H1 (cell line): Measurements from ENCODE around the gene YIF1A. TPM values are rescaled to one million over a fixed set of nuclear protein-coding genes. Genes with fewer than 3 reads are reported as not detected.

ENCODE experiments used
- CTCF ChIA-PET: fragments of 300-600 bp; sonication (Branson Sonifier 250); formaldehyde crosslinking; loops from one replicate; lab custom pipeline; 2021; ENCODE audit not compliant: partially characterized antibody; lab: Charles Lee
- POLR2A ChIA-PET: fragments of 300-600 bp; sonication (Branson Sonifier 250); formaldehyde crosslinking; loops from one replicate; lab custom pipeline; 2021; ENCODE audit warnings: inconsistent platforms; ENCODE audit not compliant: partially characterized antibody; lab: Charles Lee
- DNase-seq, 2 experiments: peaks; one replicate each; pipeline versions ENCODE4 v3.0.0 to v3.0.0-alpha.2; 2010 to 2022; ENCODE audit warnings: low spot score in 2 of 2, low read depth in 1 of 2, mixed read lengths in 1 of 2
- FAIRE-seq: peaks from 2 replicates; lab custom pipeline; 2011; peaks lifted over from hg19 to GRCh38; lab: Jason Lieb, UNC
- H2AFZ ChIP-seq: 2 replicates; pipeline ENCODE4 v1.8.1; 2012; ENCODE audit warnings: low read length, inconsistent platforms
- H2AK5ac ChIP-seq: 2 replicates; pipeline ENCODE4 v1.6.1; 2013; ENCODE audit warnings: low read depth, low read length
- H2BK120ac ChIP-seq: replicated peaks from 2 replicates; pipeline ENCODE3; 2013; ENCODE audit warnings: low read depth, low read length, inconsistent platforms
- H2BK12ac ChIP-seq: 2 replicates; pipeline ENCODE4 v1.6.1; 2013; ENCODE audit warnings: low read depth, low read length
- H2BK15ac ChIP-seq: 2 replicates; pipeline ENCODE4 v1.6.1; 2013; ENCODE audit warnings: low read length
- H2BK20ac ChIP-seq: 2 replicates; pipeline ENCODE4 v1.6.1; 2013; ENCODE audit warnings: low read length
- H2BK5ac ChIP-seq: 2 replicates; pipeline ENCODE4 v1.6.1; 2013; ENCODE audit warnings: low read depth, low read length
- H3K14ac ChIP-seq: 2 replicates; pipeline ENCODE4 v1.6.1; 2013; ENCODE audit warnings: inconsistent platforms; ENCODE audit not compliant: insufficient read length
- H3K18ac ChIP-seq: 2 replicates; pipeline ENCODE4 v1.6.1; 2013; ENCODE audit warnings: low read length; ENCODE audit errors: extremely low read depth
- H3K23ac ChIP-seq: 2 replicates; pipeline ENCODE4 v1.6.1; 2013; ENCODE audit warnings: inconsistent platforms; ENCODE audit not compliant: insufficient read length
- H3K23me2 ChIP-seq: 2 replicates; pipeline ENCODE4 v1.6.1; 2013; ENCODE audit warnings: low read depth, low read length
- H3K27ac ChIP-seq: 2 replicates; pipeline ENCODE4 v1.6.1; 2011; ENCODE audit warnings: low read depth, low read length, inconsistent platforms
- H3K27me3 ChIP-seq, 4 experiments: replicated peaks in 1 of 4; 1 replicate in 1 of 4; 2 replicates in 3 of 4; pipeline versions ENCODE4 v1.6.1 to v1.8.1; 2011 to 2013; ENCODE audit warnings: low read length in 3 of 4, mild to moderate bottlenecking in 3 of 4, inconsistent platforms in 2 of 4, mixed read lengths in 2 of 4, moderate library complexity in 1 of 4; ENCODE audit not compliant: control insufficient read depth in 3 of 4, insufficient read depth in 3 of 4; ENCODE audit errors: extremely low read depth in 1 of 4
- H3K36me3 ChIP-seq, 4 experiments: 2 replicates each; pipeline versions ENCODE4 v1.6.1 to v1.8.1; 2011 to 2013; ENCODE audit warnings: mild to moderate bottlenecking in 4 of 4, low read length in 3 of 4, moderate library complexity in 2 of 4, control low read depth in 1 of 4, inconsistent platforms in 1 of 4; ENCODE audit not compliant: insufficient read depth in 4 of 4, control insufficient read depth in 2 of 4
- H3K4ac ChIP-seq: replicated peaks from 2 replicates; pipeline ENCODE3; 2013; ENCODE audit warnings: low read length, low read depth, mixed read lengths, inconsistent platforms; ENCODE audit not compliant: insufficient read length
- H3K4me1 ChIP-seq, 4 experiments: replicated peaks in 1 of 4; 1 replicate in 1 of 4; 2 replicates in 3 of 4; pipeline versions ENCODE4 v1.6.1 to v1.8.1; 2011 to 2013; ENCODE audit warnings: low read length in 3 of 4, inconsistent platforms in 2 of 4, mixed read lengths in 1 of 4; ENCODE audit not compliant: insufficient read depth in 4 of 4, control insufficient read depth in 3 of 4
- H3K4me2 ChIP-seq, 2 experiments: 2 replicates each; pipeline versions ENCODE4 v1.6.1 to v1.8.1; 2011 to 2013; ENCODE audit warnings: low read depth in 2 of 2, low read length in 2 of 2, control low read depth in 1 of 2, inconsistent platforms in 1 of 2, mild to moderate bottlenecking in 1 of 2; ENCODE audit not compliant: insufficient read depth in 1 of 2
- H3K4me3 ChIP-seq, 4 experiments: fragments of 200-600, 300-600 bp in 1 of 4; sonication (generic), shearing (Covaris generic), sonication (Bioruptor Twin) in 1 of 4; 2 replicates each; pipeline versions ENCODE4 v1.5.1 to v1.8.1; 2011 to 2016; ENCODE audit warnings: low read length in 4 of 4, low read depth in 3 of 4, control low read depth in 2 of 4, inconsistent platforms in 2 of 4, mild to moderate bottlenecking in 2 of 4, mixed read lengths in 1 of 4, moderate library complexity in 1 of 4; ENCODE audit not compliant: insufficient read depth in 2 of 4; ENCODE audit errors: extremely low read depth in 1 of 4
- H3K56ac ChIP-seq: replicated peaks from 2 replicates; pipeline ENCODE3; 2013; ENCODE audit warnings: low read depth, mild to moderate bottlenecking, mixed read lengths, low read length, inconsistent platforms; ENCODE audit not compliant: insufficient read length
- H3K79me1 ChIP-seq: 2 replicates; pipeline ENCODE4 v1.6.1; 2013; ENCODE audit warnings: low read depth, low read length, control low read depth
- H3K79me2 ChIP-seq, 2 experiments: 2 replicates each; pipeline versions ENCODE4 v1.6.1 to v1.8.1; 2012 to 2013; ENCODE audit warnings: low read length in 2 of 2, mild to moderate bottlenecking in 2 of 2, inconsistent platforms in 1 of 2; ENCODE audit not compliant: insufficient read depth in 2 of 2, control insufficient read depth in 1 of 2
- H3K9ac ChIP-seq, 4 experiments: replicated peaks in 1 of 4; 1 replicate in 1 of 4; 2 replicates in 3 of 4; pipeline versions ENCODE4 v1.6.1 to v1.8.1; 2011 to 2013; ENCODE audit warnings: low read depth in 3 of 4, low read length in 3 of 4, control low read depth in 2 of 4, mild to moderate bottlenecking in 2 of 4, moderate library complexity in 2 of 4, inconsistent platforms in 1 of 4; ENCODE audit errors: extremely low read depth in 1 of 4
- H3K9me3 ChIP-seq, 2 experiments: 2 replicates each; pipeline versions ENCODE4 v1.6.1 to v1.8.1; 2012 to 2013; ENCODE audit warnings: mild to moderate bottlenecking in 2 of 2, moderate library complexity in 2 of 2, control low read depth in 1 of 2, inconsistent platforms in 1 of 2, low read depth in 1 of 2, low read length in 1 of 2, mixed read lengths in 1 of 2; ENCODE audit not compliant: insufficient read depth in 2 of 2
- H4K20me1 ChIP-seq, 2 experiments: replicated peaks in 1 of 2; 2 replicates each; pipeline versions ENCODE3 to v1.8.1; 2011 to 2013; ENCODE audit warnings: inconsistent platforms in 2 of 2, low read length in 2 of 2, mild to moderate bottlenecking in 1 of 2; ENCODE audit not compliant: insufficient read depth in 2 of 2, control insufficient read depth in 1 of 2
- H4K5ac ChIP-seq: 2 replicates; pipeline ENCODE4 v1.6.1; 2013; ENCODE audit warnings: low read length, low read depth, mixed read lengths, inconsistent platforms; ENCODE audit not compliant: insufficient read length
- H4K8ac ChIP-seq: 2 replicates; pipeline ENCODE4 v1.8.0; 2013; ENCODE audit warnings: mild to moderate bottlenecking, moderate library complexity, low read length, inconsistent platforms; ENCODE audit not compliant: insufficient read depth; ENCODE audit errors: extremely low read depth
- H4K91ac ChIP-seq: replicated peaks from 2 replicates; pipeline ENCODE3; 2013; ENCODE audit warnings: low read length, mixed read lengths, inconsistent platforms; ENCODE audit not compliant: insufficient read length
- ASH2L ChIP-seq: fragments of 200-600, 300-600 bp; sonication (generic); IDR thresholded peaks from one replicate; pipeline ENCODE4 v1.7.1; 2017; ENCODE audit warnings: low read length
- CHD2 ChIP-seq: IDR thresholded peaks from 2 replicates; pipeline ENCODE4 v1.6.1; 2012; ENCODE audit warnings: low read length, improper control_type of control experiment
- CREB1 ChIP-seq: IDR thresholded peaks from 2 replicates; pipeline ENCODE4 v1.6.1; 2012; ENCODE audit warnings: inconsistent platforms
- EP300 ChIP-seq, 2 experiments: IDR thresholded peaks; 1 replicate in 1 of 2; 2 replicates in 1 of 2; pipeline ENCODE4 v1.6.1; 2011 to 2012; ENCODE audit warnings: low read depth in 2 of 2, low read length in 2 of 2, mild to moderate bottlenecking in 2 of 2, borderline replicate concordance in 1 of 2, inconsistent platforms in 1 of 2, moderate library complexity in 1 of 2
- EZH2 ChIP-seq: fragments of 200-600 bp; sonication (generic); IDR thresholded peaks from 2 replicates; pipeline ENCODE4 v1.7.1; 2012; ENCODE audit warnings: low read depth, mild to moderate bottlenecking, moderate library complexity, low read length, inconsistent platforms; ENCODE audit not compliant: severe bottlenecking
- GTF2F1 ChIP-seq: IDR thresholded peaks from 2 replicates; pipeline ENCODE4 v1.6.1; 2012; ENCODE audit warnings: low read depth, low read length, improper control_type of control experiment, borderline replicate concordance
- KDM4A ChIP-seq: IDR thresholded peaks from one replicate; pipeline ENCODE4 v1.7.1; 2012; ENCODE audit warnings: low read depth, mild to moderate bottlenecking, moderate library complexity, low read length, inconsistent platforms; ENCODE audit not compliant: severe bottlenecking
- POU5F1 ChIP-seq: IDR thresholded peaks from 2 replicates; pipeline ENCODE4 v1.6.1; 2011; ENCODE audit warnings: low read depth, mild to moderate bottlenecking, low read length, moderate library complexity
- WGBS, 2 experiments: shearing (Covaris generic) in 1 of 2; methylation state at CpG; one replicate each; pipeline versions ENCODE4 v1.1.6 to v1.1.7; 2013 to 2015; ENCODE audit warnings: low lambda C conversion rate in 2 of 2, mixed read lengths in 2 of 2, inconsistent platforms in 1 of 2, low coverage in 1 of 2, missing lambda C conversion rate in 1 of 2; ENCODE audit not compliant: insufficient replicate concordance in 2 of 2, insufficient coverage in 1 of 2, insufficient read length in 1 of 2; ENCODE audit errors: extremely low coverage in 1 of 2, missing lambda C conversion rate in 1 of 2; 5-methylcytosine and 5-hydroxymethylcytosine counted together
- polyA plus RNA-seq, 7 experiments: library from polyadenylated mRNA; depleted of rRNA in 3 of 7; stranded (reverse) in 5 of 7; unstranded in 2 of 7; fragments of >200 nt in 5 of 7; fragments of 200-250 nt in 2 of 7; gene quantifications; 1 replicate in 5 of 7; 2 replicates in 1 of 7; 4 replicates in 1 of 7; pipeline versions ENCODE4 v1.2.1 to v1.2.3, GENCODE V29; 2011 to 2013; ENCODE audit warnings: missing spikeins in 2 of 7, mixed read lengths in 2 of 7
- total RNA-seq: library from RNA; stranded (reverse); fragmentation: NEBNext Ultra II Directional; extraction: Animal tissue kit (Norgen Biotek cat#: 25700); gene quantifications from 2 replicates; pipeline ENCODE4 v1.2.1, GENCODE V29; 2021

YIF1A gene
- total and polyA plus RNA-seq, 2 of the 8 experiments (the other 6 are each of a cell fraction or from before 2014, with no cell fraction given) = 70.1 to 178 TPM

DNA sequence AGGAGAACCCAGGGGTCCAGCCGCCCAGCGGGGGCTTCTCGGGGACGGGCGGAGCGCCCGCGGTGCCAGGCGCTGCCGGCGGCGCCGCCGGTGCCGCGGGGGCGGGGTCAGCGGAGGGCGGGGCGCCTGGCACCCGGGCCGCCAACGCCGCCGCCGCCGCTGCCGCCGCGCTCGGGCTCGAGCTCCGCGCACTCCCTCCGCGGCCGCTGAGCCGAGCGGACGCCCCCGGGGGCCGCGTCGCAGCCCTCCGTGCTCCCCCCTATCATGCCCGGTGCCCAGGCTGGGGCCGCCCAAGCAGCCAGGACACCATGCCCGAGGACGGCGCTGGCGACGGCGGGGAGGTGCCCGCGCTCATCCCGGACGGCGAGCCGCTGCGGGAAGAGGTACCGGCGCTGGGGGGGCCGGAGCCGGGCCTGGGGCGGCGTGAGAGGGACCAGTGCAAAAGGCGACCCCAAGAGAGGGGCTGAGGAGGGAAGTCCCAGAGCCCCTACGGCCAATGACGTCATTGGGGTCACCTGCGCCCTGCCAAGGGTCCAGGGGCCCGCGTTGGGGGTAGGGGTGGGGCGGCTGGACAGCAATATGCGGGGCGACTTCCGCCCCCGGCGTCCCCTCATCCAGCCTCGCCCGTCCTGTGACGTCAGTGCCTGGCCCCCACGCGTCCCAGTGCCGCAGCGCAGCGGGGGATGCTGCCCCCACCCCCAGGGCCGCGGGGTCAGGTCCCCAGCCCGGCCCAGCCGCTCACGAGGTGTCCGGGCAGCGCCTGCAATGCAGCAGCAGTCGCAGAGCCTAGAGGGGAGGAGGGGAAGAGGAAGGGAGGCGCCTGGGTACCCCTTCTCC lies 3.0 kb upstream of the YIF1A start, which contains the start of gene TMEM151A:
TSS of gene TMEM151A (plus strand) at position 189 of the 837 bp plus-strand sequence. CDS start at position 309, 120 bp downstream.
- no peak within 1 kb of the TSS; the same call in 1 of the 2 replicates for H3K18ac ChIP-seq
- 3% methylated on average over 46 of the region's 95 CpGs; no CpG with 5 or more reads in 1 of the 2 experiments for WGBS, 2 experiments

More for the DNA sequence above, 3.0 kb upstream of the YIF1A start, which contains the start of gene TMEM151A:
- peak within 1 kb of the TSS; percentile 72; the same call in 1 of the 2 replicates for H2BK12ac ChIP-seq
- H3K36me3 ChIP-seq = no peaks in the 10 kb centered on the region
- no peaks in the 10 kb centered on the region for H3K9me3 ChIP-seq
- peaks cover 12% of the 10 kb centered on the region; the same call in 1 of the 2 replicates for H3K23me2 ChIP-seq
- ChIA-PET POLR2A (interaction anchor here (0.6 to 4.5 kb wide), 9 partner anchors 9 to 79 kb away, joined by 3 to 29 read pairs (median 4); no protein-coding TSS in a partner anchor), CTCF (interaction anchor here (0.6 to 6.9 kb wide), 5 partner anchors 9 to 1025 kb away, joined by 3 to 57 read pairs (median 6); no protein-coding TSS in a partner anchor)
- TF ChIP-seq EP300 (IDR thresholded peaks at IDR 0.05; ENCODE audit: borderline replicate concordance in 1 of 2, low read depth in 2 of 2, low read length in 2 of 2) = no peak
- TF ChIP-seq ASH2L = peak; percentile 33
- no peak for TF ChIP-seq POU5F1
- peak; percentile 39 for TF ChIP-seq EZH2
- TF ChIP-seq GTF2F1 = no peak
- TF ChIP-seq CREB1 = peak; percentile 65
- TF ChIP-seq KDM4A = peak; percentile 78
- TF ChIP-seq CHD2 = no peak
- peak within 1 kb of the TSS; percentile 40 to 76 (median 59) for H3K4me3 ChIP-seq
- H2AK5ac ChIP-seq = no peak within 1 kb of the TSS
- peak in 1 of 2 experiments; percentile 63 for DNase-seq
- H3K79me2 ChIP-seq = peaks cover 0 to 9% of the 10 kb centered on the region in 2 experiments; a peak in 1 of 4 replicates
- no peak within 1 kb of the TSS for H2BK120ac ChIP-seq
- H3K79me1 ChIP-seq = peaks cover 3% of the 10 kb centered on the region; the same call in 1 of the 2 replicates
- peaks cover 2 to 28% (median 18%) of the 10 kb centered on the region in 4 experiments for H3K27me3 ChIP-seq
- H2BK5ac ChIP-seq = no peak within 1 kb of the TSS; the same call in 1 of the 2 replicates
- H3K4ac ChIP-seq = no peak within 1 kb of the TSS
- no peak within 1 kb of the TSS for H2BK20ac ChIP-seq
- peak within 1 kb of the TSS in 1 of 4 experiments; percentile 14; a peak in 1 of 7 replicates for H3K9ac ChIP-seq
- peaks cover 0 to 22% (median 6%) of the 10 kb centered on the region in 4 experiments; a peak in 5 of 7 replicates for H3K4me1 ChIP-seq
- no peak for FAIRE-seq
- peak within 1 kb of the TSS; percentile 43 to 80 for H3K4me2 ChIP-seq
- no peak within 1 kb of the TSS for H3K14ac ChIP-seq
- H4K5ac ChIP-seq = no peak within 1 kb of the TSS
- H3K56ac ChIP-seq = no peak within 1 kb of the TSS
- peak within 1 kb of the TSS; percentile 37 for H4K8ac ChIP-seq
- peaks cover 4 to 7% of the 10 kb centered on the region in 2 experiments for H4K20me1 ChIP-seq
- no peak within 1 kb of the TSS for H2AFZ ChIP-seq
- no peak within 1 kb of the TSS for H3K23ac ChIP-seq
- no peak within 1 kb of the TSS for H3K27ac ChIP-seq
- H4K91ac ChIP-seq = peak within 1 kb of the TSS; percentile 87
- no peak within 1 kb of the TSS; the same call in 1 of the 2 replicates for H2BK15ac ChIP-seq
